NCI-H128 (cell line): Measurements from ENCODE around the gene PIP5K1B.
"Not testable (repeated sequence)": the region's sequence is repeated elsewhere in the genome, so short reads cannot be mapped to it uniquely, and the experiment has no call there.

Experiments used
- DNase-seq: peaks from one replicate; lab custom pipeline; 2025; ENCODE audit not compliant: unreplicated experiment; lab: John Stamatoyannopoulos, UW

Gene PIP5K1B

GRCh38 chr9:68704814-68705530 lies at the start of gene PIP5K1B:
PIP5K1B (plus strand) TSS chr9:68705240; CDS start chr9:68822615, 117,375 bp downstream.
- DNase-seq: peak; percentile 40

- DNase-seq: no peak
Observed at GRCh38 chr9:68664036-68664435, 41.0 kb upstream of the PIP5K1B start.

- DNase-seq: no peak
Observed at GRCh38 chr9:68668127-68668526, 36.9 kb upstream of the PIP5K1B start.

- no peak for DNase-seq
Observed at GRCh38 chr9:68669218-68669617, 35.8 kb upstream of the PIP5K1B start.

GRCh38 chr9:68672215-68672614 lies 32.8 kb upstream of the PIP5K1B start:
- no peak for DNase-seq

GRCh38 chr9:68672625-68673024 lies 32.4 kb upstream of the PIP5K1B start:
- DNase-seq: no peak

GRCh38 chr9:68678430-68678829 lies 26.6 kb upstream of the PIP5K1B start:
- no peak for DNase-seq

- DNase-seq: no peak
Observed at GRCh38 chr9:68683433-68683832, 21.6 kb upstream of the PIP5K1B start.

- DNase-seq: no peak
Observed at GRCh38 chr9:68685213-68685612, 19.8 kb upstream of the PIP5K1B start.

GRCh38 chr9:68685770-68686169 lies 19.3 kb upstream of the PIP5K1B start:
- DNase-seq: no peak

GRCh38 chr9:68690088-68690487 lies 15.0 kb upstream of the PIP5K1B start:
- DNase-seq: no peak

GRCh38 chr9:68692519-68692918 lies 12.5 kb upstream of the PIP5K1B start:
- no peak for DNase-seq

- DNase-seq: no peak
Observed at GRCh38 chr9:68694125-68694524, 10.9 kb upstream of the PIP5K1B start.

GRCh38 chr9:68697851-68698250 lies 7.2 kb upstream of the PIP5K1B start:
- DNase-seq: no peak

GRCh38 chr9:68698943-68699509 lies 6.0 kb upstream of the PIP5K1B start:
- DNase-seq: no peak

GRCh38 chr9:68699625-68700024 lies 5.4 kb upstream of the PIP5K1B start:
- DNase-seq: not testable (repeated sequence)

GRCh38 chr9:68702493-68702892 lies 2.5 kb upstream of the PIP5K1B start:
- DNase-seq: no peak

- no peak for DNase-seq
Observed at GRCh38 chr9:68703672-68704071, 1.4 kb upstream of the PIP5K1B start.

GRCh38 chr9:68704498-68704813 lies 584 bp upstream of the PIP5K1B start:
- no peak for DNase-seq

GRCh38 chr9:68705531-68706362 lies 707 bp downstream of the PIP5K1B start:
- no peak for DNase-seq

GRCh38 chr9:68706363-68707201 lies 1.5 kb downstream of the PIP5K1B start:
- DNase-seq: no peak
